GM19193 (cell line): ENCODE results near the gene KCNIP4.

Experiments used
- POLR2A ChIP-seq: IDR thresholded peaks from 4 replicates; pipeline ENCODE4 v1.6.1; 2011; ENCODE audit not compliant: insufficient read depth, insufficient read length; ENCODE audit errors: extremely low read depth

Gene KCNIP4

DNA sequence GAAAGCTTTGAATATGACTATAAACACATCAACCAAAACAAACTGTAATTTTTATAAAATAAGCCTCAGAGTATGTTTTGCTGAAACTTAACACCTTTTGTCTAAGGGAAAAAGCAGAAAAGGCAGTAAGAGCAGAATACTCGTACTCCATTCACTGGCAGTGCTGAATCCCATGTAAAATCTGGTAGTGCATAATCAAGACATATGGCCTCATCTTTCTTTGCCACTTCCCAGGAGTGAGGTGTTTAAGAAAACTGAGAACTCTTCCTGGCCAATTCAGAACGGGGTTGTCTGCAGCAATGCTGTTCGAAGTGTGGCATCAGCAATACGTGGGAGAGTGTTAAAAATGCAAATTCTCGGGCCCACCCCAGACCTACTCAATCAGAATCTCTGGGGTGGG is 946.3 kb downstream of the KCNIP4 start:
- TF ChIP-seq POLR2A, result no peak

GRCh38 chr4:21001490-21001889 is 947.1 kb downstream of the KCNIP4 start:
- TF ChIP-seq POLR2A, result no peak

DNA sequence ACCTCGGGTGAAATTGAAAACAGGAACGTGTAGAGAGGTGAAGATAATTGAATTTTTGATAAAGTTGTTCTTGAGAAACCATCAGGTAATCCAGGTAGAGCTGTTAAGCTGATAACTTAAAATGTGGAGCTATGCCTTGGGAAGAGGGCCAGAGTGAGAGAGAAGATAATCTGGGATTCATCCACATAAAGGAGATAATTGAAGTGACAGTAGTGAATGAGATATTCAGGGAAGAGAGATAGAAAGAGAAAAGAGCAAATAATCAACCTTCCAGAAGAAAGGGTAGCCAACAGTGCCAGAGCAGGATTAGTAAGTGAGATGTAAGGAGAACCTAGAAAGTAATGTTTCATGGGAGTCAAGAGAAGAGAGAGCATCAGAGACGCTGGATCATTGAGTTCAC is 950.7 kb downstream of the KCNIP4 start:
- no peak for TF ChIP-seq POLR2A

DNA sequence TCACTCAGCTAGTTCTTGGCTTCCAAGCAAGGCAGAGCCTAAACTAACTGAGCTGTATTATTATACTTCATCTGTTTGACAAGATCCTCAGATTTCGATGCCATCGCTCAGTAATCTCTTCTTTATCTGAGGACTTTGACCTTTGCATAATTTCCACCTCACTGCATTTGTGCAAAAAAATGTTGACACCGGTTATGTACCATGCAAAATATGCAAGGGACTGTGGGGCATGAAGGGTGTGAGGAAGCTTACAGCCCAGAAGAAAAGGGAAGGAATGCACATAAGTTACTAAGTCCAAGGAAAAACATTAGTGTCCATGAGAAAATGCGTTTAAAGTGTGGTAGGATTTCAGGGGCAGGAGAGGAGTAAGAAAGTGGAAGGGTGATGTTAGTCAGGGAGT is 953.0 kb downstream of the KCNIP4 start:
- no peak for TF ChIP-seq POLR2A

DNA sequence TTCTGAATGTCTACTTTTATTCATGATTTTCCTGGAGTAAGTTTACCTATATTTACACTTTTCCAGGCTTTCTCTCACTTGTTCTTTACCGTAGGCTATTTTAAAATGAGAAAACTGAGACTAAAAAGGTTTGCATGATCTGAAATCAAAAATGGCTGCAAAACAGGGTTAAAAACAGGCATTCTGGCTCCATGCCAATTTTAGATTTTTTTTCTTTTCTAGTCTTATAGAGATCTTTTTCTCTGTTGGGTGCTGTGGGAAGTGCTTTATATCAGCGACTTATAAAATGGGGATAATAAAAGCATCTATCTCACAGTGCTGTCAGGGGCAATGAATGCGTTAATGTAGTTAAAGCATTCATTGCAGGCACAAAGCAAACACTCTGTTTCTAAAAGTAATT is 953.6 kb downstream of the KCNIP4 start:
- no peak for TF ChIP-seq POLR2A

GRCh38 chr4:20992002-20992401 is 956.6 kb downstream of the KCNIP4 start:
- no peak for TF ChIP-seq POLR2A

DNA sequence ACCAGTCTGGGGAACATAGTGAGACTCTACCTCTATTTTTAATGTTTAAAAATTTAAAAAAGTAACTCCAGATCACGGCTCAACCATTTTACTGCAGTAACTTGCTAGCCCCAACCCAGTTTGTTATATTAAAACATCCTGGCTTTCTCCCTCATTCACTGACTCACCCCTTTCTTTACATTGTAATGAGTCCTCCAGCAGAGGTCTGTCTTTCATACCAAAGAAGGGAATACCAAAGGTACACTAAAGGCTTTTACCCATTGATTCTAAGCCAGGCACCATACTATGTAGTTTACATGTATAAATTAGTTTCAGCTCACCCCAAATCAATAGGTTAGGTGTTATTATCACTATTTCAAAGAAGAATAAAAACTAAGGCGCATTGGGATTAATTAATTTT is 961.4 kb downstream of the KCNIP4 start:
- TF ChIP-seq POLR2A, result no peak

- TF ChIP-seq POLR2A, result no peak
Measured at GRCh38 chr4:20984576-20984836, 964.1 kb downstream of the KCNIP4 start.

DNA sequence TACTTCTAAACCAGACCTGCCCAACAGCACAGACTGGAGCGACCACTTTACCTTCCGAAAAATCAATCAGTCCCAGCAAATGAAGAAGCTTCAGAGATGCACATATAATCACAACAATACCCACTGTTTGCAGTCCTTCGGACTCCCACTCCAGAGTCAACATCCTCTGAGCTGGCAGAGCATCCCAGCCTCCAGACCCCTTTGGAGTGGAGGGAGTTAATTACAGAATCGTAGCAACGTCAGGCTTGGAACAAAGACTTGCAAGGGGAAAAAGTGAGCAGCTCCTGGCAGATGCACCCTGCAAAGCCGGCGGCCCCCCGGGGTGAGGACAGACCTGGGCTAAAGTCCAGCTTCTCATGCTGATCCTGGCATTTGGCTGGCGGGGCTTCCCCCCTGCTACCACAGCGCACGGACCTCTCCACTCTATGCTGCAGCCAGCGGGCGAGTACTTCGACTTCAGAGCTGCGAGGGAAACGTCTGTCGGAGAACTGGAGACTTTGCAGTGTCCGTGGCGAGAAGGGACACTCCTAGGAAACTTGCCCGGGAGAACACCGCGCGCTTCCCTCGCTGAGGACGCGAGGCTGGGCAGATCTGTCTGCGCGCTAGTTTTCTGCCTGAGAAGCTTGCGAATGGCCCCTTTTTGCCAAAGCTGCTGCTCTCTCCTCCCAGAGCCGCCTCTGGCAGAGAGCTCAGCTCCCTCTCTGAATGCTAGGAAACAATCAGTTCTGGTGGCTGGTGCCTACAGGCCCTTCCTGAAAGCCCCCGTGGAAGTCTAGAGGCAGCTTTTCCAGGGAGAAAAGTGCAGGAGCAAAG is 964.6 kb downstream of the KCNIP4 start:
- no peak for TF ChIP-seq POLR2A

- TF ChIP-seq POLR2A, result no peak
Measured at GRCh38 chr4:20982544-20982943, 966.0 kb downstream of the KCNIP4 start.

DNA sequence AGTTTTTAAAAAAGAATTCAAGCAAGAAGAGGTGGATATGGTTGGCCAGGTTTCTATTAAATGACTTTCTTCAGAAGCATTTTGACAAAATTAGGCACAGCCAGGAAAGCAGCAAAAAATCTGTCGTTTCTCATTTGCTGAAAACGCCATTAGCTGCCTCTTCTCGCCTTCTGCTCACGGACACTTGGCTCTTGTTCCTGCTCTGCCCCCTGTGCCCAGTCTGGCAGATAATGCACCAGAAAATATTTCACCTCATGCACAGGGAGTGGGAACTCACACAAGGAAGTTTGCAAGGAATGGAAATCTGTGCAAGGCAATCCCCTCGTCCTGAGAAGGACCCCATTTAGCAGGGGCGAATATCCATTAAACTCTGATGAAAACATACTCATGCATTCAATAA is 988.3 kb downstream of the KCNIP4 start:
- no peak for TF ChIP-seq POLR2A

DNA sequence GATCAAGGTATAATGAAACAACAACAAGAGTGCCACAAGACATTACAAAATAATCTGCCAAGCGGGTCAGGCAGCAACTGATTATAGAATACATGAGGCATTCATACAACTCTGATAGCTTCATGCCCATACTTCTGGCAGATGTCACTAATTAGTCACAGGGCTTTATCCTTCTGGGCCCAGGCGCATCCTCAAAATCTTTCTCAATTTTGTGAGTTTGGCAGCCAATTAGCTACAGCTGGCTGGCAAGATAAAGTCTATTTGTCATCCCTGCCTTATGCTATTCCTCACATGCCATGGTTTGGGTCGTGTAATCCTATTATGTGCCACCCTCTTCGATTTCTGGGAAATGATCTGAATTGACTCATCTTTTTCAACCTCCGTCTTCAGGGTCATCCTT is 994.0 kb downstream of the KCNIP4 start:
- no peak for TF ChIP-seq POLR2A

DNA sequence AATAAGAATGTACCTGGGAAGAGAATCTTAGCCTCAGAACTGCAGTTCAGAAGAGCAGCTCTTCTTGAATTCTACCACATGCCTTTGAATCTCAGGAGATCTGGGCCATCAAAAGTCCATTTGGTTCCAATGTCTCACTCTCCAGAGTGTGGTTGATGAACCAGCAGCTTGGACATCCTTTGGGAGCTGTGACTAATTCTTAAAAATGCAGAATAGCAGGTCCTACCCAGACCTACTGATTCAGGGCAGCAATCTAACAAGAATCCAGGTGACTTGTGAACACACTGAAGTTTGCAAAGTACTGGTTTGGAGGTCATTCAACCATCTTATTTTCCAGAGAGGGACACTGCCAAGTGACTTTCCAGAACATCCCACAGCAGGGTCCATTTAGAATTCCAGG is 1003.6 kb downstream of the KCNIP4 start:
- no peak for TF ChIP-seq POLR2A

DNA sequence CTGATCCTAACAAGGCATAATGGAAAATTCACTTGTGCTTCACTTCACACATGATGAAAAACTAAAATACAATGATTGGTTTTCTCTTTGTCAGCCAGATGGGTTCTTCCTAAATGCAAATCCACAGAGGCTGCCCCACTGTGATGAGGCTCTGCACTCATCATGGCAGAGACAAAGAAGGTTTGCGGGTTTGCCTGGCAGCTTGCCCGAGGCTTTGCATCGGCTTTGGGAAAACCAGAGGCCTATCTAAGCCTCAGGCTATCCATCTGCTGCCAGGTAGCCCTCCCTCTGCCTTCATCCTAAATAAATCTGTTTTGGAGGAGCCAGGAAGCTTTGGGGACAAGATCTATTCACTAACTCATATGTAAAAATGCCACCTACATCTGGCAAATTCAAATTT is 1004.1 kb downstream of the KCNIP4 start:
- no peak for TF ChIP-seq POLR2A

DNA sequence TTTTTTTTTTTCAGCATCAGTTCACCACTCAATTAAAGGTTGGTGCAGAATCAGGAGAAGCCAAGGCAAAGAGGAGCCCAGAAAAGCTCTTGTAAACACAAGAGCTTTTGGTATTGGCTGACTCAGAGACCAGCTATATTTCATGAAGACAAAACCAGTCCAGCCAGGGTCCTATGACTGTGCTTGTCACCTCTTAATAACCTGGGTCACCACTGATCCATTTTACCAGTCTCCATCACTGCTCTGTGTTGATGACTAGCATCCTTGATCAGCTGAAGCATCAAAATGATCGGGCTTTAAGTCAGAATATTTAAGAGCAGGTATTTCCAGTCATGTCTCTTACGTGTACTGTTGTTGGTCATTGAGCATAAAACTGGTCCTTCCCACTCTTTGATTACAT is 1010.4 kb downstream of the KCNIP4 start:
- TF ChIP-seq POLR2A, result no peak

- no peak for TF ChIP-seq POLR2A
Measured at GRCh38 chr4:20926529-20926928, 1022.0 kb downstream of the KCNIP4 start.

GRCh38 chr4:20925176-20925575 is 1023.4 kb downstream of the KCNIP4 start:
- no peak for TF ChIP-seq POLR2A
